Esophagus squamous epithelium (tissue), 5 donors: Measurements from ENCODE around the gene USP35. TPM values are rescaled to one million over a fixed set of nuclear protein-coding genes. Genes with fewer than 3 reads are reported as not detected.

ENCODE experiments used
- DNase-seq: peaks from one replicate; lab custom pipeline; 2025; lab: John Stamatoyannopoulos, UW
- H3K27ac ChIP-seq, 4 donors: fragments of 200-600 bp; sonication (generic); one replicate each; pipeline ENCODE4 v1.5.1; 2016 to 2019; ENCODE audit warnings: mild to moderate bottlenecking in 1 of 4
- H3K27me3 ChIP-seq, 4 donors: fragments of 200-600 bp; sonication (generic); 1 replicate in 3 of 4; 2 replicates in 1 of 4; pipeline versions ENCODE4 v1.5.1 to v1.6.0; 2017 to 2021; ENCODE audit warnings: antibody characterized with exemption in 1 of 4
- H3K36me3 ChIP-seq, 3 donors: fragments of 200-600 bp; sonication (generic); one replicate each; pipeline ENCODE4 v1.5.1; 2016 to 2019
- H3K4me1 ChIP-seq, 3 donors: fragments of 200-600 bp; sonication (generic); one replicate each; pipeline ENCODE4 v1.5.1; 2017 to 2019
- H3K4me3 ChIP-seq, 4 donors: fragments of 200-600 bp; sonication (generic); 1 replicate in 3 of 4; 2 replicates in 1 of 4; pipeline ENCODE4 v1.5.1; 2016 to 2019; ENCODE audit warnings: mild to moderate bottlenecking in 2 of 4, moderate library complexity in 1 of 4
- H3K9me3 ChIP-seq, 3 donors: fragments of 200-600 bp; sonication (generic); one replicate each; pipeline ENCODE4 v1.5.1; 2016 to 2019
- CTCF ChIP-seq, 6 experiments: fragments of 450-650 bp in 4 of 6; fragments of 200-600 bp in 2 of 6; sonication (generic) in 2 of 6; IDR thresholded peaks; one replicate each; pipeline ENCODE4 v1.5.1; 2016 to 2019; ENCODE audit warnings: antibody characterized with exemption in 6 of 6, mild to moderate bottlenecking in 4 of 6, moderate library complexity in 4 of 6
- POLR2A ChIP-seq, 4 donors: fragments of 450-650 bp; IDR thresholded peaks; one replicate each; pipeline ENCODE4 v1.6.1; 2017; ENCODE audit warnings: antibody characterized with exemption in 4 of 4, mild to moderate bottlenecking in 4 of 4, moderate library complexity in 3 of 4
- WGBS, 2 donors: methylation state at CpG; one replicate each; pipeline ENCODE4 v1.1.5; 2018; 5-methylcytosine and 5-hydroxymethylcytosine counted together
- intact Hi-C: fragments of 100-400 bp; cut with DNase I; formaldehyde crosslinking; loops from one replicate; pipeline ENCODE4 v1.15.0; 2022
- total RNA-seq, 4 donors: library from RNA; depleted of rRNA; stranded (reverse); fragments of >200 nt; gene quantifications; one replicate each; pipeline ENCODE4 v1.1.0, GENCODE V29; 2016
- donor health status: DM: yes; HTN: yes; CAD: no.

The USP35 gene
- total RNA-seq, 4 donors from 2014 or later = 4.5 to 7.0 (median 6.1) TPM

- Histone ChIP-seq H3K9me3 (no peaks in the 10 kb centered on the region), H3K36me3 (peaks cover 0 to 14% (median 10%) of the 10 kb centered on the region in 3 donors), H3K4me1 (peaks cover 0 to 36% (median 19%) of the 10 kb centered on the region in 3 donors), H3K27ac (no peak overlapping the region), H3K4me3 (no peak overlapping the region), H3K27me3 (no peaks in the 10 kb centered on the region)
- intact Hi-C loops = no loop called here
- WGBS, 2 donors = 90 to 95% methylated on average over 4 of the region's 4 CpGs
- no peak for TF ChIP-seq CTCF (IDR thresholded peaks at IDR 0.05)
- TF ChIP-seq POLR2A (IDR thresholded peaks at IDR 0.05) = no peak
- no peak for DNase-seq
Observed at GRCh38 chr11:78253797-78254196, 65.1 kb downstream of the USP35 start.

GRCh38 chr11:78254268-78254667 lies 65.5 kb downstream of the USP35 start:
- Histone ChIP-seq H3K36me3 (peaks cover 0 to 9% (median 8%) of the 10 kb centered on the region in 3 donors), H3K27me3 (no peaks in the 10 kb centered on the region), H3K9me3 (no peaks in the 10 kb centered on the region), H3K27ac (no peak overlapping the region), H3K4me3 (no peak overlapping the region), H3K4me1 (peaks cover 0 to 36% (median 19%) of the 10 kb centered on the region in 3 donors)
- TF ChIP-seq CTCF (IDR thresholded peaks at IDR 0.05) (no peak), POLR2A (IDR thresholded peaks at IDR 0.05) (no peak)
- WGBS, 2 donors = 82 to 85% methylated on average over 4 of the region's 4 CpGs
- DNase-seq = no peak
- intact Hi-C loops = no loop called here

GRCh38 chr11:78255919-78256318 lies 67.2 kb downstream of the USP35 start:
- Histone ChIP-seq H3K4me3 (no peak overlapping the region), H3K27me3 (no peaks in the 10 kb centered on the region), H3K36me3 (no peaks in the 10 kb centered on the region), H3K4me1 (peaks cover 0 to 31% (median 18%) of the 10 kb centered on the region in 3 donors), H3K9me3 (no peaks in the 10 kb centered on the region), H3K27ac (no peak overlapping the region)
- DNase-seq = no peak
- TF ChIP-seq CTCF (IDR thresholded peaks at IDR 0.05) (no peak), POLR2A (IDR thresholded peaks at IDR 0.05) (no peak)
- 92 to 93% methylated on average over 2 of the region's 2 CpGs for WGBS, 2 donors
- intact Hi-C loops = no loop called here

- Histone ChIP-seq H3K4me3 (no peak overlapping the region), H3K36me3 (no peaks in the 10 kb centered on the region), H3K9me3 (no peaks in the 10 kb centered on the region), H3K27me3 (no peaks in the 10 kb centered on the region), H3K27ac (peak overlapping the region in 3 of 4 donors; percentile 45 to 80 (median 65)), H3K4me1 (peaks cover 0 to 22% (median 11%) of the 10 kb centered on the region in 3 donors)
- TF ChIP-seq POLR2A (IDR thresholded peaks at IDR 0.05) (no peak), CTCF (IDR thresholded peaks at IDR 0.05) (no peak)
- DNase-seq = no peak
- intact Hi-C loops = no loop called here
- whole genome bisulfite sequencing, 2 donors = 10 to 20% methylated on average over 3 of the region's 3 CpGs
Observed at GRCh38 chr11:78256962-78257361, 68.2 kb downstream of the USP35 start.

- WGBS, 2 donors = 84 to 100% methylated on average over 3 of the region's 3 CpGs
- no peak for DNase-seq
- Histone ChIP-seq H3K4me1 (peaks cover 0 to 22% (median 11%) of the 10 kb centered on the region in 3 donors), H3K27me3 (no peaks in the 10 kb centered on the region), H3K27ac (peak overlapping the region in 3 of 4 donors; percentile 45 to 80 (median 65)), H3K36me3 (no peaks in the 10 kb centered on the region), H3K9me3 (no peaks in the 10 kb centered on the region), H3K4me3 (no peak overlapping the region)
- intact Hi-C loops = no loop called here
- TF ChIP-seq CTCF (IDR thresholded peaks at IDR 0.05) (no peak), POLR2A (IDR thresholded peaks at IDR 0.05) (no peak)
Observed at GRCh38 chr11:78257654-78258053, 68.9 kb downstream of the USP35 start.
